ENCODE data around the gene TADA1. TPM values are rescaled to one million over a fixed set of nuclear protein-coding genes. Genes with fewer than 3 reads are reported as not detected.

The TADA1 gene
- total and polyA plus RNA-seq, 2 donors (not counting 1 experiment from before 2014, with no cell fraction given): 12.9 to 13.2 TPM

DNA sequence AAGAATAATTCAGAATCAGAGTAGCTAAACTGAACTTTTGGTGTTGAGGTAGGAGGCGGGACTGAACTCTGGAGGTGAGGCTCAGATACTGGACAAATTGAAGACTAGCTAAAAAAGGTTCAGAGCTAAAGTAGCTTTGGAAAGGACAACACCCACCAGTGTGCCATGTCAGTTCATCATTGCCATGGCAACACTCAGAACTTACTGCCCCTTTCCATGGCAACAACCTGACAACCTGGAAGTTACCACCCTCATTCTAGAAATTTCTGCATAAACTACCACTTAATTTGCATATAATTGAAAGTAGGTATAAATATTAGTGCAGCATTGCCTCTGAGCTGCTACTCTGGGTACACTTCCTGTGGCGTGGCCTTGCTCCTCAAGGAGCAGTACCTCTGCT, 67.1 kb downstream of the TADA1 start:
- H2AFZ ChIP-seq (ENCODE audit: low read length): no peak overlapping the region
- TF ChIP-seq CTCF (conservative IDR thresholded peaks at IDR 0.05 in 1 of 2, IDR thresholded peaks at IDR 0.05 in 1 of 2; ENCODE audit: low read depth in 1 of 2, low read length in 2 of 2) (no peak), EZH2 (IDR thresholded peaks at IDR 0.05; ENCODE audit: low read length, missing control alignments) (no peak)
- no peaks in the 10 kb centered on the region for H3K27me3 ChIP-seq (ENCODE audit: control insufficient read depth, insufficient read depth, low read length)
- no peak overlapping the region for H3K9ac ChIP-seq (ENCODE audit: insufficient read depth, low read length)
- no peaks in the 10 kb centered on the region for H4K20me1 ChIP-seq (ENCODE audit: control insufficient read depth, extremely low read depth, insufficient read depth, low read length)
- no peak overlapping the region for H3K27ac ChIP-seq (ENCODE audit: insufficient read depth, low read length)
- no peaks in the 10 kb centered on the region for H3K4me1 ChIP-seq (ENCODE audit: control insufficient read depth, extremely low read depth, insufficient read depth, low read length)
- no peaks in the 10 kb centered on the region for H3K79me2 ChIP-seq (ENCODE audit: control insufficient read depth, insufficient read depth, low read length)
- H3K4me3 ChIP-seq (replicated peaks in 1 of 4; ENCODE audit: control extremely low read depth in 1 of 4, insufficient read depth in 1 of 4, low read depth in 3 of 4, low read length in 4 of 4): no peak overlapping the region
- H3K36me3 ChIP-seq (ENCODE audit: control insufficient read depth, insufficient read depth, low read length): no peaks in the 10 kb centered on the region
- no peak overlapping the region for H3K4me2 ChIP-seq (ENCODE audit: extremely low read depth, insufficient read depth, low read length)
- DNase-seq (ENCODE audit: low read depth in 2 of 2): no peak
- no peaks in the 10 kb centered on the region for H3K9me3 ChIP-seq (ENCODE audit: control insufficient read depth, insufficient read depth, low read depth, low read length)

Other genes with a start within 250 kb of the TADA1 start
- gene POGK, start 36.8 kb downstream of the TADA1 start, total RNA-seq: 23.8 and 27.2 TPM in 2 replicates
- 17.2 and 20.1 TPM in 2 replicates for gene POGK, start 36.8 kb downstream of the TADA1 start, polyA plus RNA-seq
- gene ILDR2, start 99.3 kb upstream of the TADA1 start, total RNA-seq: under 0.01 TPM in 2 replicates
- gene ILDR2, start 99.3 kb upstream of the TADA1 start, polyA plus RNA-seq: 0.03 and 0.14 TPM in 2 replicates
- gene MAEL, start 113.0 kb upstream of the TADA1 start, total RNA-seq: not detected in 2 replicates
- gene MAEL, start 113.0 kb upstream of the TADA1 start, polyA plus RNA-seq: not detected in 2 replicates
- gene GPA33, start 214.1 kb upstream of the TADA1 start, total RNA-seq: not detected in 2 replicates
- gene GPA33, start 214.1 kb upstream of the TADA1 start, polyA plus RNA-seq: not detected in 2 replicates
- gene STYXL2, start 217.8 kb upstream of the TADA1 start, total RNA-seq: not detected in 2 replicates
- gene STYXL2, start 217.8 kb upstream of the TADA1 start, polyA plus RNA-seq: not detected in 2 replicates

Data from fibroblast of lung (primary cell).